Cardiac muscle cell (in vitro differentiated cells and primary cell): Measurements from ENCODE around the gene IGF2. TPM values are rescaled to one million over a fixed set of nuclear protein-coding genes. Genes with fewer than 3 reads are reported as not detected.

Source experiments
- DNase-seq, 2 donors: peaks; one replicate each; pipeline versions ENCODE4 v3.0.0 to v3.0.0-alpha.2; 2010 to 2017; ENCODE audit warnings: low read depth in 1 of 2, low spot score in 1 of 2
- H3K27ac ChIP-seq: fragments of 200-600 bp; sonication (generic); 2 replicates; pipeline ENCODE4 v1.5.1; 2016
- H3K27me3 ChIP-seq: fragments of 200-600 bp; sonication (generic); 2 replicates; pipeline ENCODE4 v1.6.0; 2016; ENCODE audit warnings: control low read depth
- H3K36me3 ChIP-seq: fragments of 200-600 bp; sonication (generic); 2 replicates; pipeline ENCODE4 v1.5.1; 2016; ENCODE audit warnings: control low read depth
- H3K4me1 ChIP-seq: fragments of 200-600 bp; sonication (generic); 2 replicates; pipeline ENCODE4 v1.8.1; 2017; ENCODE audit warnings: low read depth, mild to moderate bottlenecking, mixed run types
- H3K4me3 ChIP-seq: fragments of 200-600 bp; sonication (generic); 2 replicates; pipeline ENCODE4 v1.5.1; 2016; ENCODE audit warnings: mild to moderate bottlenecking
- H3K9me3 ChIP-seq: fragments of 200-600 bp; sonication (generic); 2 replicates; pipeline ENCODE4 v1.5.1; 2017; ENCODE audit warnings: low read depth, mild to moderate bottlenecking, control low read depth
- CTCF ChIP-seq: IDR thresholded peaks from 2 replicates; pipeline ENCODE4 v1.5.1; 2012; ENCODE audit warnings: low read depth, mild to moderate bottlenecking, low read length
- polyA plus RNA-seq: library from polyadenylated mRNA; unstranded; fragments of >200 nt; fragmentation: Nextera tagmentation; extraction: Ambion mirVana; gene quantifications from 2 replicates; pipeline ENCODE4 v1.2.1, GENCODE V29; 2016
- total RNA-seq: library from RNA; depleted of rRNA; stranded (reverse); fragments of >200 nt; gene quantifications from 2 replicates; pipeline ENCODE4 v1.2.3, GENCODE V29; 2016

IGF2 gene
- total and polyA plus RNA-seq, 2 experiments from 2014 or later = 91.4 to 155 TPM

- DNase-seq = no peak
- TF ChIP-seq CTCF = no peak
- no peaks in the 10 kb centered on the region for H3K4me1 ChIP-seq
- no peaks in the 10 kb centered on the region for H3K36me3 ChIP-seq
- H3K4me3 ChIP-seq = no peak overlapping the region
- H3K27me3 ChIP-seq = no peaks in the 10 kb centered on the region
- no peak overlapping the region for H3K27ac ChIP-seq
- no peaks in the 10 kb centered on the region for H3K9me3 ChIP-seq
Observed at GRCh38 chr11:2169005-2169378, 29.8 kb upstream of the IGF2 start.

DNA sequence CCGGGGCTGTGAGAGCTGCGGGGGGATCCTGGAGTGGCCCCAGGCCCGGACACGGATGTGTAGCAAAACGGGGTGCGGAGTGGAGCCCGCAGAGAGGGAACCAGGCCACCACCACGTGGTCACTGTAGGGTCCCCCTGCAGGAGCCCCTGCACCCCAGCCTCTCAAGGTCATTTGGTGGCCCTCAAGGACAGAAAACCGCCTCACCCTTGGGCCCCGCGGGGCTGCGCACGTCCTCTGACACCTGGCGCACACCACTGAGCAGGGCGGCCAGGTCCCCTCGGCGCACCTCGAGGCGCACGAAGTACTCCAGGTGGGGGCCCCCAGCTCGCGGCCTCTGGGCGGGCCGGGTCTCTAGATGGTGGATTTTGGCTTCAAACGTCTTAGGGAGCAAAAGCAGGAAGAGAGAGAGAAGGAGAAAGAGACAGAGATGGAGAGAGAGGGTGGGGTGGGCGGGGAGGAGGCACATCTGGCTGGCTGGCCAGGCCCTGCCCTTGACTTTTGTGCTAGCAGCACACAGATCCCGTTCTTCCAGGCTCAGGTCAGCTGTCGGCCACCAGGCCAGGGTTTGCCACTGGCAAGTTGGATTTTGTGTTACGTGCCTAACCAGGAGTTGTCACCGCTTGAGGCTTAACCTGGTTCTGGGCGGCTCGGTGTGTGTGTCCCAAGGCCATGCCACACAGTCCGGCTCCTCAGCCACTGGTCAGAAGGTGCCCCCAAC, 29.3 kb upstream of the IGF2 start:
- no peak for TF ChIP-seq CTCF
- Histone ChIP-seq H3K27ac (no peak overlapping the region), H3K36me3 (no peaks in the 10 kb centered on the region), H3K9me3 (no peaks in the 10 kb centered on the region), H3K4me3 (no peak overlapping the region), H3K4me1 (no peaks in the 10 kb centered on the region), H3K27me3 (no peaks in the 10 kb centered on the region)
- no peak for DNase-seq

GRCh38 chr11:2167141-2168045, 28.2 kb upstream of the IGF2 start:
- TF ChIP-seq CTCF = no peak
- Histone ChIP-seq H3K9me3 (no peaks in the 10 kb centered on the region), H3K36me3 (no peaks in the 10 kb centered on the region), H3K27me3 (no peaks in the 10 kb centered on the region), H3K27ac (no peak overlapping the region), H3K4me1 (no peaks in the 10 kb centered on the region), H3K4me3 (no peak overlapping the region)
- DNase-seq = no peak

DNA sequence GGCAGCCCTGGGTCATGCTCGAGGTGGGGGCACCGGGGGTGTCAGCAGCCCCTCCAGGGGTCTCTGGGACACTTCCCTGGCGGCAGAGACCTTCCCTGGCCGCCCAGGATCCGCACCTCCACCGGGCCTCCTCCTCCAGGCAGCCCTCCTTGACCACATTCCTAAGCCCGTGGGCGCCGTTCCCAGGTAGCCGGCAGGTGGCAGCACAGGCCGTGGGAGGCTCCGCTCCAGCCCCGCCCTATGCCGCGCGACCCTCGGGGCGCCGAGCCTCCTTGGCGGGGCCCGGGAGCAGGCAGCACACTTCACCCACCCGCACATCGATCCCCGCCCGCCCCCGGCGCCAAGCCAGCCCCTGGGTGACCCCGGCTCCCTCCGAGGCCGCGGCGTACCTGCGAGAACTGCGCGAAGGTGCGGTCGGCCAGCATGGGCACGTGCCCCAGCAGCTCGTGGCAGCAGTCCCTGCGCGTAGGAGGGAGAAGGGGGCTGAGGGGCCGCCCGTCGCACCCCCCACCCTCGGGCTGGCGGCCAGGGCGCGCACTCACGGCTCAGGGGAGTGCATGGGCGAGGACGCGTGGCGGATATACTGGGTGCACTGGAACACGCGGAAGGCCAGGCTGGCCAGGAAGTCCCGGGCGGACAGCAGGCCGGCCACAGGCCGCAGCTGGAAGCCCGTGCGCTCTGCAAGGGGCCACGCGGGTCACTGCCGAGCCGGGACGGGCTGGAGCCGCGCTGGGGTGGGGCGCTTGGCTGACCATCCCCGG, 27.1 kb upstream of the IGF2 start:
- Histone ChIP-seq H3K36me3 (no peaks in the 10 kb centered on the region), H3K9me3 (no peaks in the 10 kb centered on the region), H3K27ac (no peak overlapping the region), H3K27me3 (no peaks in the 10 kb centered on the region), H3K4me3 (no peak overlapping the region), H3K4me1 (no peaks in the 10 kb centered on the region)
- DNase-seq = peak; percentile 21 to 51
- TF ChIP-seq CTCF = peak; percentile 50

DNA sequence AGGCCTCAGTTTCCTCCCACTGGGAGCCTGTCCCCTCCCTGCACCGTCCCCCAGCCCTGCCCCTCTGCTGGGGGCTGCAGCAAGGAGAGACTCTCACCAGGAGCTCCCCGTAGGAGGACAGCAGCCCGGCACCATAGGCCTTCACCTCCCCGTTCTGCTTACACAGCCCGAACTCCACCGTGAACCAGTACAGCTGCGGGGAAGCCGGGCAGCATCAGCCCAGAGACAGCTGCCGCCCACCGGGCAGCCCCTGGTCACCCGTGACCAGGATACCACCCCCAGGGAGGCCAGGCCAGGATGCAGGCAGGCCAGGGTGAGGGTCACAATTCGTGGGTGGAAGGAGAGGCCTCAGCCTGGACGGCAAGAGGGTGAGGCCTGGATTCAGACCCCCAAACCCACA, 26.4 kb upstream of the IGF2 start:
- no peak for DNase-seq
- no peaks in the 10 kb centered on the region for H3K27me3 ChIP-seq
- H3K4me1 ChIP-seq = no peaks in the 10 kb centered on the region
- no peak overlapping the region for H3K4me3 ChIP-seq
- TF ChIP-seq CTCF = no peak
- no peak overlapping the region for H3K27ac ChIP-seq
- H3K9me3 ChIP-seq = no peaks in the 10 kb centered on the region
- H3K36me3 ChIP-seq = no peaks in the 10 kb centered on the region
